H1 (cell line): ENCODE measurements around the gene SCAMP4. TPM values are rescaled to one million over a fixed set of nuclear protein-coding genes. Genes with fewer than 3 reads are reported as not detected.

ENCODE experiments used
- HDAC2 ChIP-seq, 2 experiments: fragments of 300-600 bp in 1 of 2; sonication (generic) in 1 of 2; IDR thresholded peaks; 2 replicates each; pipeline ENCODE4 v1.6.1; 2011 to 2012; ENCODE audit warnings: low read depth in 2 of 2, low read length in 2 of 2, mild to moderate bottlenecking in 2 of 2, moderate library complexity in 2 of 2, borderline replicate concordance in 1 of 2, inconsistent platforms in 1 of 2
- NRF1 ChIP-seq: IDR thresholded peaks from 2 replicates; pipeline ENCODE4 v1.6.1; 2011; ENCODE audit warnings: mild to moderate bottlenecking, low read depth, low read length, improper control_type of control experiment
- RAD21 ChIP-seq, 2 experiments: IDR thresholded peaks in 1 of 2; conservative IDR thresholded peaks in 1 of 2; 2 replicates each; pipeline ENCODE4 v1.6.1; 2011; ENCODE audit warnings: low read depth in 2 of 2, low read length in 2 of 2, improper control_type of control experiment in 1 of 2, inconsistent platforms in 1 of 2, mild to moderate bottlenecking in 1 of 2, moderate library complexity in 1 of 2
- polyA plus RNA-seq, 7 experiments: library from polyadenylated mRNA; depleted of rRNA in 3 of 7; stranded (reverse) in 5 of 7; unstranded in 2 of 7; fragments of >200 nt in 5 of 7; fragments of 200-250 nt in 2 of 7; gene quantifications; 1 replicate in 5 of 7; 2 replicates in 1 of 7; 4 replicates in 1 of 7; pipeline versions ENCODE4 v1.2.1 to v1.2.3, GENCODE V29; 2011 to 2013; ENCODE audit warnings: missing spikeins in 2 of 7, mixed read lengths in 2 of 7
- total RNA-seq: library from RNA; stranded (reverse); fragmentation: NEBNext Ultra II Directional; extraction: Animal tissue kit (Norgen Biotek cat#: 25700); gene quantifications from 2 replicates; pipeline ENCODE4 v1.2.1, GENCODE V29; 2021

The SCAMP4 gene
- total and polyA plus RNA-seq, 2 of the 8 experiments (the other 6 are each of a cell fraction or from before 2014, with no cell fraction given): 17.1 to 61.4 TPM

DNA sequence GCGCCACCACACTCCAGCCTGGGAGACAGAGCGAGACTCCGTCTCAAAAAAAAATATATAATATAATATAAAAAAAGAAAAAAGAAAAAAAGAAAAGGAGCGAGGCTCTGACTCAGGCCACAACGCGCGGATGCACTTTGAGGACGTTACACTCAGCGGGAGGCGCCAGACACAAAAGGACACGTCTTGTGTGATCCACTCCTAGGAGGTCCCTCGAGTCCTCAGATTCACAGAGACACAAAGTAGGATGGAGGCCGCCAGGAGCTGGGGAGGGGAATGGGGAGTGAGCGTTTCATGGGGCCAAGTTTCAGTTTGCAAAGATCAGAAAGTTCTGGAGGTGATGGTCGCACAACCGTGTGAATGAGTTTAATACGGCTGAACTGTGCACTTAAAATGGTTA lies 11.4 kb upstream of the SCAMP4 start (continued):
- TF ChIP-seq NRF1: no peak
- TF ChIP-seq HDAC2 (IDR thresholded peaks at IDR 0.05; ENCODE audit: borderline replicate concordance in 1 of 2, low read depth in 2 of 2, low read length in 2 of 2): no peak
- no peak for TF ChIP-seq RAD21 (IDR thresholded peaks at IDR 0.05 in 1 of 2, conservative IDR thresholded peaks at IDR 0.05 in 1 of 2; ENCODE audit: low read depth in 2 of 2, low read length in 2 of 2)
